ENCODE data around the gene NSL1. TPM values are rescaled to one million over a fixed set of nuclear protein-coding genes. Genes with fewer than 3 reads are reported as not detected.
"Not testable (repeated sequence)": the region's sequence is repeated elsewhere in the genome, so short reads cannot be mapped to it uniquely, and the experiment has no call there.

The NSL1 gene
- total and polyA plus RNA-seq, 11 donors: 9.8 to 38.0 (median 24.9) TPM

GRCh38 chr1:212782422-212783154 lies 9.0 kb downstream of the NSL1 start:
- DNase-seq (peak in 1 of 5 donors; percentile 40), ATAC-seq (peak in 2 of 4 donors; percentile 38 to 54)
- Histone ChIP-seq H3K36me3 (peaks cover 0 to 74% (median 69%) of the 10 kb centered on the region in 9 donors), H3K27me3 (no peaks in the 10 kb centered on the region), H3K9me3 (no peaks in the 10 kb centered on the region), H3K27ac (peak overlapping the region in 1 of 12 donors; percentile 71), H3K4me1 (peaks cover 0 to 28% (median 0%) of the 10 kb centered on the region in 12 donors), H3K4me3 (no peak overlapping the region)
- WGBS, 4 donors: 91 to 94% (median 92%) methylated on average over 3 of the region's 3 CpGs
- TF ChIP-seq POLR2A (IDR thresholded peaks at IDR 0.05) (no peak), CTCF (IDR thresholded peaks at IDR 0.05) (peak; percentile 47 to 70 (median 58))
- intact Hi-C loops (cut with DNase I): loop anchor here in 9 of 10 donors (1.0 to 10.0 kb wide), 10 partner anchors 32 to 718 kb away; no protein-coding TSS in a partner anchor

GRCh38 chr1:212781225-212781624 lies 10.4 kb downstream of the NSL1 start:
- H3K27me3 ChIP-seq: no peaks in the 10 kb centered on the region
- H3K27ac ChIP-seq: no peak overlapping the region
- 90 to 96% (median 95%) methylated on average over 2 of the region's 2 CpGs for WGBS, 4 donors
- TF ChIP-seq CTCF (IDR thresholded peaks at IDR 0.05) (no peak), POLR2A (IDR thresholded peaks at IDR 0.05) (no peak)
- intact Hi-C loops (cut with DNase I): loop anchor here in 7 of 10 donors (5.0 to 10.0 kb wide), 6 partner anchors 114 to 716 kb away; no protein-coding TSS in a partner anchor
- DNase-seq: no peak
- H3K36me3 ChIP-seq: peaks cover 0 to 69% (median 57%) of the 10 kb centered on the region in 9 donors
- H3K4me3 ChIP-seq: no peak overlapping the region
- ATAC-seq: no peak
- H3K4me1 ChIP-seq: peaks cover 0 to 34% (median 0%) of the 10 kb centered on the region in 12 donors
- H3K9me3 ChIP-seq: no peaks in the 10 kb centered on the region

DNA sequence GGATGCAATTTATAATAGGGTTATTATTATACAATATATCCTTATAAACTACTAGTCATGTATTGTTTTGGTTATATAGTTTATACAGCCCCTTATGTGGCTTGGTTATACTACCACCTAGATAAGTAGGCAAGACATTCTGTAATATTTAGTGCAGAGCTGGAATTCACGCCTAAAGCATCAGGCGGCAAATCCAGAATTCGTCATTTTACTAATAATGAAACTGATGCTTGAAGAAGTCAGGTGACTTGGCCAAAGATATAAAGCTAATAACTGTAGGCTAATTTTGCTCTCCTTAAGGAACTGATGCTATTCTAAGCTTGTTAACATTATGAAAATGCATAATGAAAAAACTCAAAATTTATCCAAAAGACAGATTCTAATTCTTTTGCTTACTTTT lies 10.8 kb downstream of the NSL1 start:
- no peak overlapping the region for H3K27ac ChIP-seq
- H3K36me3 ChIP-seq: peaks cover 0 to 65% (median 53%) of the 10 kb centered on the region in 9 donors
- no peak overlapping the region for H3K4me3 ChIP-seq
- no peaks in the 10 kb centered on the region for H3K9me3 ChIP-seq
- DNase-seq: no peak
- no peaks in the 10 kb centered on the region for H3K27me3 ChIP-seq
- TF ChIP-seq POLR2A (IDR thresholded peaks at IDR 0.05) (no peak), CTCF (IDR thresholded peaks at IDR 0.05) (no peak)
- 89 to 96% (median 95%) methylated on average over 3 of the region's 3 CpGs for WGBS, 4 donors
- no peak for ATAC-seq
- peaks cover 0 to 34% (median 0%) of the 10 kb centered on the region in 12 donors for H3K4me1 ChIP-seq
- intact Hi-C loops (cut with DNase I): loop anchor here in 7 of 10 donors (5.0 to 10.0 kb wide), 6 partner anchors 113 to 716 kb away; no protein-coding TSS in a partner anchor

DNA sequence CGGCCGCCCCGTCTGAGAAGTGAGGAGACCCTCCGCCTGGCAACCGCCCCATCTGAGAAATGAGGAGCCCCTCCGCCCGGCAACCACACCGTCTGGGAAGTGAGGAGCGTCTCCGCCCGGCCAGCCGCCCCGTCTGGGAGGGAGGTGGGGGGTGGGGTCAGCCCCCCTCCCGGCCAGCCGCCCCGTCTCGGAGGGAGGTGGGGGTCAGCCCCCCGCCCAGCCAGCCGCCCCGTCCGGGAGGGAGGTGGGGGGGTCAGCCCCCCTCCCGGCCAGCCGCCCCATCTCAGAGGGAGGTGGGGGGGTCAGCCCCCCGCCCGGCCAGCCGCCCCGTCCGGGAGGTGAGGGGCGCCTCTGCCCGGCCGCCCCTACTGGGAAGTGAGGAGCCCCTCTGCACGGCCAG lies 12.5 kb downstream of the NSL1 start:
- H3K36me3 ChIP-seq: peaks cover 0 to 58% (median 44%) of the 10 kb centered on the region in 9 donors
- H3K4me3 ChIP-seq; H3K27me3 ChIP-seq; intact Hi-C loops (cut with DNase I); DNase-seq; H3K27ac ChIP-seq; ATAC-seq; H3K9me3 ChIP-seq: not testable (repeated sequence)
- peaks cover 0 to 47% (median 0%) of the 10 kb centered on the region in 12 donors for H3K4me1 ChIP-seq
- 98% methylated on average over 30 of the region's 32 CpGs; no CpG with 5 or more reads in 2 of the 4 donors for WGBS, 4 donors

All from heart left ventricle (tissue), 16 donors.